GM23338 (cell line): Measurements from ENCODE around the gene GRK2.

Experiments used
- CREB1 ChIP-seq: fragments of 250-450 bp; sonication (Bioruptor Pico); IDR thresholded peaks from 2 replicates; pipeline ENCODE4 v1.5.0; 2020; ENCODE audit warnings: low read depth, mild to moderate bottlenecking, moderate library complexity
- ETS1 ChIP-seq: IDR thresholded peaks from 2 replicates; pipeline ENCODE4 v1.6.1; 2016; ENCODE audit warnings: antibody characterized with exemption
- EZH2 ChIP-seq: fragments of 200-600 bp; sonication (generic); IDR thresholded peaks from one replicate; pipeline ENCODE4 v1.8.0; 2017; ENCODE audit warnings: antibody characterized with exemption, mild to moderate bottlenecking, low read depth; ENCODE audit not compliant: unreplicated experiment
- EZH2phosphoT487 ChIP-seq: fragments of 200-600 bp; sonication (generic); IDR thresholded peaks from one replicate; pipeline ENCODE4 v1.8.1; 2018; ENCODE audit warnings: antibody characterized with exemption; ENCODE audit not compliant: unreplicated experiment
- JUNB ChIP-seq: IDR thresholded peaks from one replicate; pipeline ENCODE4 v1.6.1; 2016; ENCODE audit warnings: antibody characterized with exemption; ENCODE audit not compliant: unreplicated experiment
- NANOG ChIP-seq: IDR thresholded peaks from 2 replicates; pipeline ENCODE4 v1.6.1; 2016; ENCODE audit warnings: antibody characterized with exemption, borderline replicate concordance
- POLR2AphosphoS5 ChIP-seq: IDR thresholded peaks from 2 replicates; pipeline ENCODE4 v1.6.1; 2016; ENCODE audit warnings: antibody characterized with exemption, low read depth
- REST ChIP-seq: IDR thresholded peaks from one replicate; pipeline ENCODE4 v1.6.1; 2018; ENCODE audit warnings: antibody characterized with exemption; ENCODE audit not compliant: unreplicated experiment
- STAT1 ChIP-seq: IDR thresholded peaks from one replicate; pipeline ENCODE4 v1.6.1; 2016; ENCODE audit warnings: antibody characterized with exemption; ENCODE audit not compliant: unreplicated experiment
- ZNF114 ChIP-seq: fragments of 250-450 bp; sonication (Bioruptor Pico); IDR thresholded peaks from 2 replicates; pipeline ENCODE4 v1.5.0; 2020; ENCODE audit warnings: mild to moderate bottlenecking, moderate library complexity
- ZNF331 ChIP-seq: fragments of 250-450 bp; sonication (Bioruptor Pico); IDR thresholded peaks from 2 replicates; pipeline ENCODE4 v1.5.0; 2020; ENCODE audit warnings: low read depth, mild to moderate bottlenecking, moderate library complexity
- ZNF462 ChIP-seq: fragments of 250-450 bp; sonication (Bioruptor Pico); IDR thresholded peaks from 2 replicates; pipeline ENCODE4 v1.5.0; 2020; ENCODE audit warnings: mild to moderate bottlenecking, moderate library complexity
- TF ChIP-seq, protein P1 (sequence below), 2 experiments: fragments of 200-600 bp in 1 of 2; sonication (generic) in 1 of 2; conservative IDR thresholded peaks; 2 replicates each; pipeline versions ENCODE4 v1.5.1 to v1.6.1; 2016 to 2017; ENCODE audit warnings: antibody characterized with exemption in 2 of 2, low read depth in 2 of 2, mild to moderate bottlenecking in 2 of 2, moderate library complexity in 1 of 2

- no peak for TF ChIP-seq EZH2
- TF ChIP-seq, protein P1, sequence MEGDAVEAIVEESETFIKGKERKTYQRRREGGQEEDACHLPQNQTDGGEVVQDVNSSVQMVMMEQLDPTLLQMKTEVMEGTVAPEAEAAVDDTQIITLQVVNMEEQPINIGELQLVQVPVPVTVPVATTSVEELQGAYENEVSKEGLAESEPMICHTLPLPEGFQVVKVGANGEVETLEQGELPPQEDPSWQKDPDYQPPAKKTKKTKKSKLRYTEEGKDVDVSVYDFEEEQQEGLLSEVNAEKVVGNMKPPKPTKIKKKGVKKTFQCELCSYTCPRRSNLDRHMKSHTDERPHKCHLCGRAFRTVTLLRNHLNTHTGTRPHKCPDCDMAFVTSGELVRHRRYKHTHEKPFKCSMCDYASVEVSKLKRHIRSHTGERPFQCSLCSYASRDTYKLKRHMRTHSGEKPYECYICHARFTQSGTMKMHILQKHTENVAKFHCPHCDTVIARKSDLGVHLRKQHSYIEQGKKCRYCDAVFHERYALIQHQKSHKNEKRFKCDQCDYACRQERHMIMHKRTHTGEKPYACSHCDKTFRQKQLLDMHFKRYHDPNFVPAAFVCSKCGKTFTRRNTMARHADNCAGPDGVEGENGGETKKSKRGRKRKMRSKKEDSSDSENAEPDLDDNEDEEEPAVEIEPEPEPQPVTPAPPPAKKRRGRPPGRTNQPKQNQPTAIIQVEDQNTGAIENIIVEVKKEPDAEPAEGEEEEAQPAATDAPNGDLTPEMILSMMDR (conservative IDR thresholded peaks at IDR 0.05; ENCODE audit: low read depth in 2 of 2): no peak
- no peak for TF ChIP-seq REST
- TF ChIP-seq POLR2AphosphoS5: no peak
- no peak for TF ChIP-seq CREB1 (CRISPR knock-in tag)
- no peak for TF ChIP-seq JUNB
- TF ChIP-seq ETS1: no peak
- TF ChIP-seq NANOG: no peak
- no peak for TF ChIP-seq EZH2phosphoT487
- TF ChIP-seq ZNF331 (CRISPR knock-in tag): no peak
- no peak for TF ChIP-seq ZNF114 (CRISPR knock-in tag)
- TF ChIP-seq STAT1: no peak
- no peak for TF ChIP-seq ZNF462 (CRISPR knock-in tag)
These were observed 21.2 kb upstream of the GRK2 start for GRCh38 chr11:67245046-67245445.
